ENCODE results near the gene RGS12.
A peak's percentile ranks its signal among the peaks of the same experiment; 100 is the strongest.

RGS12 gene

GRCh38 chr4:3313556-3314228, 20.9 kb downstream of the RGS12 start:
- no peak for DNase-seq

GRCh38 chr4:3314706-3315260, 22.0 kb downstream of the RGS12 start:
- DNase-seq, result no peak

- DNase-seq, result no peak
Observed at GRCh38 chr4:3315566-3315965, 22.7 kb downstream of the RGS12 start.

- no peak for DNase-seq
Observed at GRCh38 chr4:3316146-3316545, 23.3 kb downstream of the RGS12 start.

GRCh38 chr4:3317011-3317655, 24.3 kb downstream of the RGS12 start:
- no peak for DNase-seq

GRCh38 chr4:3317656-3318211, 24.9 kb downstream of the RGS12 start:
- no peak for DNase-seq

GRCh38 chr4:3318561-3319021, 25.8 kb downstream of the RGS12 start:
- DNase-seq, result no peak

- no peak for DNase-seq
Observed at GRCh38 chr4:3320361-3321023, 27.7 kb downstream of the RGS12 start.

GRCh38 chr4:3321295-3321889, 28.6 kb downstream of the RGS12 start:
- DNase-seq, result no peak

- no peak for DNase-seq
Observed at GRCh38 chr4:3322059-3322550, 29.3 kb downstream of the RGS12 start.

- no peak for DNase-seq
Observed at GRCh38 chr4:3323071-3323481, 30.3 kb downstream of the RGS12 start.

GRCh38 chr4:3324093-3324815, 31.4 kb downstream of the RGS12 start:
- DNase-seq, result no peak

GRCh38 chr4:3328814-3329663, 36.2 kb downstream of the RGS12 start:
- DNase-seq, result no peak

- DNase-seq, result no peak
Observed at GRCh38 chr4:3329887-3330286, 37.1 kb downstream of the RGS12 start.

GRCh38 chr4:3330707-3331106, 37.9 kb downstream of the RGS12 start:
- DNase-seq, result no peak

GRCh38 chr4:3331511-3332394, 38.9 kb downstream of the RGS12 start:
- no peak for DNase-seq

- DNase-seq, result no peak
Observed at GRCh38 chr4:3332498-3332897, 39.7 kb downstream of the RGS12 start.

- no peak for DNase-seq
Observed at GRCh38 chr4:3334316-3334715, 41.5 kb downstream of the RGS12 start.

GRCh38 chr4:3335385-3335784, 42.6 kb downstream of the RGS12 start:
- peak; percentile 56 for DNase-seq

- DNase-seq, result no peak
Observed at GRCh38 chr4:3335982-3336381, 43.2 kb downstream of the RGS12 start.

All from NCI-H1105 treated with DMSO at 0.1 percent for 48 hours (cell line).